Ovary (tissue), 3 donors: ENCODE measurements around the gene PLXNB3.

Source experiments
- CTCF ChIP-seq, 3 donors: fragments of 450-650 bp in 2 of 3; fragments of 200-600 bp in 1 of 3; IDR thresholded peaks; one replicate each; pipeline versions ENCODE4 v1.5.1 to v1.8.0; 2016 to 2022; ENCODE audit warnings: antibody characterized with exemption in 3 of 3, mild to moderate bottlenecking in 1 of 3
- EP300 ChIP-seq: sonication (generic); formaldehyde crosslinking; IDR thresholded peaks from one replicate; pipeline ENCODE4 v1.6.1; 2017; ENCODE audit warnings: antibody characterized with exemption
- POLR2A ChIP-seq: fragments of 450-650 bp; IDR thresholded peaks from one replicate; pipeline ENCODE4 v1.6.1; 2017; ENCODE audit warnings: antibody characterized with exemption, mild to moderate bottlenecking, moderate library complexity
- donor health status: DM: no; HTN: no; CAD: no.

GRCh38 chrX:153764786-153765137 lies 713 bp downstream of the PLXNB3 start:
- TF ChIP-seq CTCF (IDR thresholded peaks at IDR 0.05): no peak
- TF ChIP-seq POLR2A: no peak
- no peak for TF ChIP-seq EP300
